ENCODE results near the gene LRCH1. TPM values are rescaled to one million over a fixed set of nuclear protein-coding genes. Genes with fewer than 3 reads are reported as not detected.

Gene LRCH1
- total RNA-seq, 1 experiment from 2014 or later: 11.7 TPM

GRCh38 chr13:46605076-46605824 is 52.3 kb downstream of the LRCH1 start:
- H3K9me3 Mint-ChIP-seq (ENCODE audit: low read depth, unreplicated experiment): no peaks in the 10 kb centered on the region
- no peak overlapping the region for H3K4me3 Mint-ChIP-seq (ENCODE audit: low read depth, unreplicated experiment)
- BruUV-seq (replicated peaks): no TSS peak
- H3K27me3 Mint-ChIP-seq (ENCODE audit: unreplicated experiment): no peaks in the 10 kb centered on the region
- CTCF ChIA-PET: interaction anchor here (0.5 kb wide), 1 partner anchor 118 kb away, joined by 7 read pairs; no protein-coding TSS in a partner anchor
- intact Hi-C loops (cut with micrococcal nuclease; ENCODE audit: unreplicated experiment): loop anchor here (5.0 kb wide), 2 partner anchors 57 to 72 kb away; no protein-coding TSS in a partner anchor
- no peaks in the 10 kb centered on the region for H3K36me3 Mint-ChIP-seq (ENCODE audit: insufficient read depth, unreplicated experiment)
- H3K4me1 Mint-ChIP-seq (ENCODE audit: low read depth, unreplicated experiment): peaks cover 75% of the 10 kb centered on the region
- TF ChIP-seq, protein P1, sequence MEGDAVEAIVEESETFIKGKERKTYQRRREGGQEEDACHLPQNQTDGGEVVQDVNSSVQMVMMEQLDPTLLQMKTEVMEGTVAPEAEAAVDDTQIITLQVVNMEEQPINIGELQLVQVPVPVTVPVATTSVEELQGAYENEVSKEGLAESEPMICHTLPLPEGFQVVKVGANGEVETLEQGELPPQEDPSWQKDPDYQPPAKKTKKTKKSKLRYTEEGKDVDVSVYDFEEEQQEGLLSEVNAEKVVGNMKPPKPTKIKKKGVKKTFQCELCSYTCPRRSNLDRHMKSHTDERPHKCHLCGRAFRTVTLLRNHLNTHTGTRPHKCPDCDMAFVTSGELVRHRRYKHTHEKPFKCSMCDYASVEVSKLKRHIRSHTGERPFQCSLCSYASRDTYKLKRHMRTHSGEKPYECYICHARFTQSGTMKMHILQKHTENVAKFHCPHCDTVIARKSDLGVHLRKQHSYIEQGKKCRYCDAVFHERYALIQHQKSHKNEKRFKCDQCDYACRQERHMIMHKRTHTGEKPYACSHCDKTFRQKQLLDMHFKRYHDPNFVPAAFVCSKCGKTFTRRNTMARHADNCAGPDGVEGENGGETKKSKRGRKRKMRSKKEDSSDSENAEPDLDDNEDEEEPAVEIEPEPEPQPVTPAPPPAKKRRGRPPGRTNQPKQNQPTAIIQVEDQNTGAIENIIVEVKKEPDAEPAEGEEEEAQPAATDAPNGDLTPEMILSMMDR (IDR thresholded peaks at IDR 0.05; ENCODE audit: unreplicated experiment): no peak
- DNase-seq: no peak
- H3K27ac Mint-ChIP-seq (ENCODE audit: unreplicated experiment): no peak overlapping the region

GRCh38 chr13:46605825-46606554 is 53.0 kb downstream of the LRCH1 start:
- Mint-ChIP-seq H3K36me3 (ENCODE audit: insufficient read depth, unreplicated experiment) (no peaks in the 10 kb centered on the region), H3K4me1 (ENCODE audit: low read depth, unreplicated experiment) (peaks cover 68% of the 10 kb centered on the region), H3K27me3 (ENCODE audit: unreplicated experiment) (no peaks in the 10 kb centered on the region), H3K27ac (ENCODE audit: unreplicated experiment) (no peak overlapping the region), H3K9me3 (ENCODE audit: low read depth, unreplicated experiment) (no peaks in the 10 kb centered on the region), H3K4me3 (ENCODE audit: low read depth, unreplicated experiment) (no peak overlapping the region)
- no TSS peak for BruUV-seq (replicated peaks)
- TF ChIP-seq, protein P1 (IDR thresholded peaks at IDR 0.05; ENCODE audit: unreplicated experiment): no peak
- DNase-seq: no peak
- intact Hi-C loops (cut with micrococcal nuclease; ENCODE audit: unreplicated experiment): loop anchor here (5.0 kb wide), 2 partner anchors 56 to 71 kb away; no protein-coding TSS in a partner anchor
- CTCF ChIA-PET: no interaction called here

GRCh38 chr13:46606970-46607369 is 54.0 kb downstream of the LRCH1 start:
- Mint-ChIP-seq H3K4me1 (ENCODE audit: low read depth, unreplicated experiment) (peaks cover 61% of the 10 kb centered on the region), H3K9me3 (ENCODE audit: low read depth, unreplicated experiment) (no peaks in the 10 kb centered on the region), H3K27me3 (ENCODE audit: unreplicated experiment) (no peaks in the 10 kb centered on the region), H3K4me3 (ENCODE audit: low read depth, unreplicated experiment) (no peak overlapping the region), H3K27ac (ENCODE audit: unreplicated experiment) (peak overlapping the region; percentile 22), H3K36me3 (ENCODE audit: insufficient read depth, unreplicated experiment) (no peaks in the 10 kb centered on the region)
- TF ChIP-seq, protein P1 (IDR thresholded peaks at IDR 0.05; ENCODE audit: unreplicated experiment): no peak
- CTCF ChIA-PET: no interaction called here
- intact Hi-C loops (cut with micrococcal nuclease; ENCODE audit: unreplicated experiment): loop anchor here (5.0 kb wide), 2 partner anchors 55 to 70 kb away; no protein-coding TSS in a partner anchor
- DNase-seq: no peak
- no TSS peak for BruUV-seq (replicated peaks)

GRCh38 chr13:46607768-46608564 is 55.0 kb downstream of the LRCH1 start:
- CTCF ChIA-PET: interaction anchor here (0.6 kb wide), 1 partner anchor 77 kb away, joined by 3 read pairs; no protein-coding TSS in a partner anchor
- peak overlapping the region; percentile 22 for H3K27ac Mint-ChIP-seq (ENCODE audit: unreplicated experiment)
- H3K4me1 Mint-ChIP-seq (ENCODE audit: low read depth, unreplicated experiment): peaks cover 59% of the 10 kb centered on the region
- H3K36me3 Mint-ChIP-seq (ENCODE audit: insufficient read depth, unreplicated experiment): no peaks in the 10 kb centered on the region
- no TSS peak for BruUV-seq (replicated peaks)
- TF ChIP-seq, protein P1 (IDR thresholded peaks at IDR 0.05; ENCODE audit: unreplicated experiment): no peak
- intact Hi-C loops (cut with micrococcal nuclease; ENCODE audit: unreplicated experiment): loop anchor here (5.0 kb wide), 2 partner anchors 54 to 69 kb away; no protein-coding TSS in a partner anchor
- H3K9me3 Mint-ChIP-seq (ENCODE audit: low read depth, unreplicated experiment): no peaks in the 10 kb centered on the region
- no peaks in the 10 kb centered on the region for H3K27me3 Mint-ChIP-seq (ENCODE audit: unreplicated experiment)
- peak; percentile 46 for DNase-seq
- no peak overlapping the region for H3K4me3 Mint-ChIP-seq (ENCODE audit: low read depth, unreplicated experiment)
